GDM1 (cell line): ENCODE measurements around the gene RPL36AL.

Experiments used
- DNase-seq: peaks from one replicate; lab custom pipeline; 2025; lab: John Stamatoyannopoulos, UW

The RPL36AL gene

DNA sequence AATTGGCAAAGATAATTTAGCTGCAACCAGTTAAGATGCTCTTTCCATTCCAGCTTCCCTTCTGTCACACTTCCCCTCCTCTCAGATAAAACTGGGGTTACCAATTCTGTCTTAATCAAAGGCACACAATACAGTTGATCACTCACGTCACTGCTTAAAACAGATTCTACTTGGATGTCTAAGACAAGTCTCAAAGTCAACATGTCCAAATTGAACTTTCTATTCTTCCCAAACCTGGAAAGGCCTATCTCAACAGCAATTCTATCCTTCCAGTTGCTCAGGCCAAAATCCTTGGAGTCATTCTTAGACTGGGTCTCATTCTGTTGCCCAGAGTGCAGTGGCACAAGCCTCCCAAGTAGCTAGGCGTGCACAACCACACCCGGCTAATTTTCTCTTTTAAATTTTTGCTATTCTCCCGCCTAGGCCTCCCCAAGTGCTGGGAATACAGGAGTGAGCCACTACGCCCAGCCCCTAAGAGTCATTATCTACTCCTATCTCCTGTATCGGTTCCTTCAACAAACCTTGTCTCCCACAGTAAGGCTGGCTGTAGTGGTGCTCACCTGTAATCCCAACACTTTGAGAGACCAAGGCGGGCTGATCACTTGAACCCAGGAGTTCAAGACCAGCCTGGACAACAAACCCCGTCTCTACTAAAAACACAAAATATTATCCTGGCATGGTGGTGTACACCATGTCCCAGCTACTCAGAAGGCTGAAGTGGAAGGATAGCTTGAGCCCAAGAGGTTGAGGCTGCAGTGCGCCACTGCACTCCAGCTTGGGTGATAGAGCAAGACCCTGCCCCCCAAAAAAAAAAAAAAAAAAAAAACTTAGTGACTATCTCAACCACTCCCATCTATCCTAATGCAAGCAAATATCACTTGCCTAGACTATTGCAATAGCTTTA, 39.0 kb downstream of the RPL36AL start:
- no peak for DNase-seq

- no peak for DNase-seq
These were observed 40.6 kb downstream of the RPL36AL start for GRCh38 chr14:49579841-49580240.

- DNase-seq, result no peak
These were observed 42.3 kb downstream of the RPL36AL start for GRCh38 chr14:49578141-49578540.

DNA sequence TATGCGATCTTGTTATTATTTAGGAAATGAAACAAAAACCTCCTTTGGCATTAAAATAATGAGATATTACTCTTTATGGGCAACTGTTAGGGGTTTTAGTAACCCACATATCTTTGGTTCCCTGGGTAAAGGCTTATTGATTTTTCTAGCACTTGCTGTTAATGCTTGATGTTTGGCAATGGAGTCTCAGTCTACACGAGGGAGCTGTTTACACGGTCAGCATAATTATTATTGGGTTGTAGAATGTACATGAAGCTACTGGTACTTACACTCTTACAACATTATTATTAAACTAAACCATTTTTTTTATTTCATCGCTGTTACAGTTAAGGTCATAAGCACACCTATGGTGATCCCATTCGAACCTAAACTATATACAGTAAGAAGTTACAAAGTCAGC, 46.4 kb downstream of the RPL36AL start:
- DNase-seq, result no peak

DNA sequence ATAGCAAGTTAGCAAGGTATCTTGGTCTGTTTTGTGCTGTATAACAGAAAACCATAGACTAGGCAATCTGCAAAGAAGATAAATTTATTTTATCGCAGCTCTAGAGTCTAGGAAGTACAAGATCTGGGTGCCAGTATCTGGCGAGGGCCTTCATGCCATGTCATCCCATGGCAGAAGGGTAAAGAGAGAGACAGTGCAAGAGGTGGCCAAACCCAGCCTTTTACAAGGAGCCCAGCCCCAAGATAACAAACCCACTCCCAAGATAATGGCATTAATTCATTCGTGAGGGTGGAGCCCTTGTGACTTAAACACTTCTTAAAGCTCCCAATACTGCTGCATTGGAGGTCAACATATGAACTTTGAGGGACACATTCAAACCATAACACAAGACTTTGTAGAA, 51.1 kb downstream of the RPL36AL start:
- DNase-seq, result no peak
